Osteoblast (primary cell): ENCODE data around the gene FARS2. TPM values are rescaled to one million over a fixed set of nuclear protein-coding genes. Genes with fewer than 3 reads are reported as not detected.

Source experiments
- DNase-seq: peaks from one replicate; pipeline ENCODE4 v3.0.0; 2011; ENCODE audit warnings: low spot score, mixed read lengths; ENCODE audit not compliant: insufficient read length; ENCODE audit errors: missing footprints
- H2AFZ ChIP-seq: 2 replicates; pipeline ENCODE4 v1.6.0; 2011; ENCODE audit warnings: mild to moderate bottlenecking, low read length
- H3K27ac ChIP-seq: 2 replicates; pipeline ENCODE4 v1.5.1; 2011; ENCODE audit warnings: mild to moderate bottlenecking, low read depth, low read length, moderate library complexity
- H3K27me3 ChIP-seq: 2 replicates; pipeline ENCODE4 v1.6.0; 2012; ENCODE audit warnings: mild to moderate bottlenecking, control low read depth, inconsistent platforms, low read length, moderate library complexity; ENCODE audit not compliant: insufficient read depth
- H3K36me3 ChIP-seq: 2 replicates; pipeline ENCODE4 v1.5.1; 2011; ENCODE audit warnings: mild to moderate bottlenecking, low read length, control low read depth, moderate library complexity; ENCODE audit not compliant: insufficient read depth
- H3K4me1 ChIP-seq: 2 replicates; pipeline ENCODE4 v1.5.1; 2011; ENCODE audit warnings: mild to moderate bottlenecking, low read length, control low read depth, moderate library complexity; ENCODE audit not compliant: insufficient read depth
- H3K4me2 ChIP-seq: 2 replicates; pipeline ENCODE4 v1.6.0; 2011; ENCODE audit warnings: mild to moderate bottlenecking, low read length; ENCODE audit not compliant: insufficient read depth
- H3K4me3 ChIP-seq: fragments of 200-600 bp; sonication (generic); 3 replicates; pipeline ENCODE4 v1.5.1; 2012; ENCODE audit warnings: mild to moderate bottlenecking, low read length, inconsistent platforms; ENCODE audit not compliant: insufficient read depth
- H3K79me2 ChIP-seq: 2 replicates; pipeline ENCODE4 v1.6.0; 2012; ENCODE audit warnings: mild to moderate bottlenecking, low read length, control low read depth, inconsistent platforms; ENCODE audit not compliant: insufficient read depth
- H3K9me3 ChIP-seq: 2 replicates; pipeline ENCODE4 v1.5.1; 2011; ENCODE audit warnings: low read depth, low read length, control low read depth
- H4K20me1 ChIP-seq: 2 replicates; pipeline ENCODE4 v1.6.0; 2012; ENCODE audit warnings: mild to moderate bottlenecking, low read length, control low read depth; ENCODE audit not compliant: insufficient read depth
- CTCF ChIP-seq: IDR thresholded peaks from 2 replicates; pipeline ENCODE4 v1.5.1; 2011; ENCODE audit warnings: mild to moderate bottlenecking, low read depth, low read length, moderate library complexity; ENCODE audit errors: extremely low read depth
- total RNA-seq: library from RNA; depleted of rRNA; stranded (reverse); fragments of >200 nt; gene quantifications from 2 replicates; pipeline ENCODE4 v1.2.3, GENCODE V29; 2012

FARS2 gene
- total RNA-seq, 1 donor = 29.7 TPM

GRCh38 chr6:5598123-5598522 lies 336.8 kb downstream of the FARS2 start:
- Histone ChIP-seq H3K27me3 (no peaks in the 10 kb centered on the region), H3K4me1 (no peaks in the 10 kb centered on the region), H3K27ac (no peak overlapping the region), H3K4me3 (no peak overlapping the region), H2AFZ (no peak overlapping the region), H3K36me3 (no peaks in the 10 kb centered on the region), H3K4me2 (no peak overlapping the region), H3K9me3 (no peaks in the 10 kb centered on the region), H4K20me1 (no peaks in the 10 kb centered on the region), H3K79me2 (no peaks in the 10 kb centered on the region)
- TF ChIP-seq CTCF = no peak
- DNase-seq = no peak

GRCh38 chr6:5599127-5599526 lies 337.8 kb downstream of the FARS2 start:
- TF ChIP-seq CTCF = no peak
- Histone ChIP-seq H3K27ac (no peak overlapping the region), H3K4me2 (no peak overlapping the region), H3K36me3 (no peaks in the 10 kb centered on the region), H3K9me3 (no peaks in the 10 kb centered on the region), H4K20me1 (no peaks in the 10 kb centered on the region), H3K4me1 (no peaks in the 10 kb centered on the region), H3K79me2 (no peaks in the 10 kb centered on the region), H3K27me3 (no peaks in the 10 kb centered on the region), H2AFZ (no peak overlapping the region), H3K4me3 (no peak overlapping the region)
- no peak for DNase-seq

- no peaks in the 10 kb centered on the region for H3K36me3 ChIP-seq
- H3K27me3 ChIP-seq = no peaks in the 10 kb centered on the region
- H3K4me1 ChIP-seq = no peaks in the 10 kb centered on the region
- no peaks in the 10 kb centered on the region for H3K79me2 ChIP-seq
- no peak for TF ChIP-seq CTCF
- H2AFZ ChIP-seq = no peak overlapping the region
- H3K9me3 ChIP-seq = no peaks in the 10 kb centered on the region
- no peak overlapping the region for H3K4me3 ChIP-seq
- no peak overlapping the region for H3K27ac ChIP-seq
- H4K20me1 ChIP-seq = no peaks in the 10 kb centered on the region
- no peak overlapping the region for H3K4me2 ChIP-seq
- no peak for DNase-seq
Observed at GRCh38 chr6:5605937-5606336, 344.6 kb downstream of the FARS2 start.

GRCh38 chr6:5606546-5606945 lies 345.2 kb downstream of the FARS2 start:
- no peaks in the 10 kb centered on the region for H3K79me2 ChIP-seq
- no peak for DNase-seq
- H3K36me3 ChIP-seq = no peaks in the 10 kb centered on the region
- no peaks in the 10 kb centered on the region for H4K20me1 ChIP-seq
- no peak for TF ChIP-seq CTCF
- no peaks in the 10 kb centered on the region for H3K27me3 ChIP-seq
- no peak overlapping the region for H2AFZ ChIP-seq
- H3K4me1 ChIP-seq = no peaks in the 10 kb centered on the region
- no peak overlapping the region for H3K4me3 ChIP-seq
- no peak overlapping the region for H3K4me2 ChIP-seq
- no peaks in the 10 kb centered on the region for H3K9me3 ChIP-seq
- H3K27ac ChIP-seq = no peak overlapping the region
